Measurements from ENCODE around the gene MS4A18. TPM values are rescaled to one million over a fixed set of nuclear protein-coding genes. Genes with fewer than 3 reads are reported as not detected.

Gene MS4A18
- total RNA-seq, 1 donor from 2014 or later, result not detected

DNA sequence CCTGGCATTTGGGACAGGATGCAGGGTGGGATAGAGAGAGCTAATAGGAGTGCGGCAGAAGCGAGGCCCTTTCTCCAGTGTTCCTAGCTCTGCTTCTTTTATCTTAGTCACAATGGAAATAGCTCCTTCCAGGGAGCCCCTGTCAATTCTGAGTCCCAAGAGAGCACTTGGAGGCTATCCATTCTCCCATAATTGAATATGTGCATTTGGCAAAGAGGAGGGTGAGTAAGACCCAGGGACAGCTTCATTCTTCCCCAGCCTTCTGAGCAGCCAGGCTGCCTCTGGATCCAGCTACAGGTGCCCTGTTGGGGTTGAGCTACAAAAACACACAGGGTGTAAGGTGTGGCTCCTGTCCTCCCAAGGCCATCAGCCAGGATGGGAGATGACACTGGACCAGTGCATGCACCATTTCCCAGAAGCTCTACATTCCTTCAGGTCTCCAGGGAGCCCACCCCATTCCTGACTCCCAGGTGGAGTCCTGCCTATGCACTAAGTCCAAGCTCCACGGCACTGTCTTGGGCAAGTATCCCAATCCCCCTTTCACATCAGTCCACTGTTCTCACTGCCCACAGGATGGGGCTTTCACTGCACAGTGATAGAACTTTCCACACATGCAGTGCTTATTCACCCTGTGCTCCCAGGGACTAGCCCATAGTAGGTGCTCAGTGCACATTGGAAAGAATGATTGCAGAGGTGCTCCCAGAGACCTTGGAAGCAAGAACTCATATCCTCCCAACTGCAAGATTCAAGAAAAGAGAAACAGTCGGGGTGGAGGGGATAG, 66.8 kb downstream of the MS4A18 start:
- no peak overlapping the region for H3K4me3 Mint-ChIP-seq (ENCODE audit: unreplicated experiment)
- TF ChIP-seq CTCF (IDR thresholded peaks at IDR 0.05), result no peak
- peaks cover 27% of the 10 kb centered on the region for H3K4me1 Mint-ChIP-seq (ENCODE audit: low read depth)
- peaks cover 11% of the 10 kb centered on the region for H3K27me3 Mint-ChIP-seq (ENCODE audit: low read depth)
- peaks cover 4% of the 10 kb centered on the region for H3K9me3 Mint-ChIP-seq (ENCODE audit: low read depth)
- H3K27ac Mint-ChIP-seq (ENCODE audit: unreplicated experiment), result no peak overlapping the region
- DNase-seq (ENCODE audit: low spot score), result peak; percentile 40
- H3K36me3 Mint-ChIP-seq (ENCODE audit: low read depth), result peaks cover 1% of the 10 kb centered on the region

- Mint-ChIP-seq H3K27ac (ENCODE audit: unreplicated experiment) (no peak overlapping the region), H3K4me1 (ENCODE audit: low read depth) (peaks cover 16% of the 10 kb centered on the region), H3K27me3 (ENCODE audit: low read depth) (peaks cover 11% of the 10 kb centered on the region), H3K9me3 (ENCODE audit: low read depth) (peaks cover 4% of the 10 kb centered on the region), H3K36me3 (ENCODE audit: low read depth) (peaks cover 1% of the 10 kb centered on the region), H3K4me3 (ENCODE audit: unreplicated experiment) (no peak overlapping the region)
- peak; percentile 54 for DNase-seq (ENCODE audit: low spot score)
- TF ChIP-seq CTCF (IDR thresholded peaks at IDR 0.05), result no peak
Observed at GRCh38 chr11:60792521-60792920, 68.0 kb downstream of the MS4A18 start.

Other genes with a start within 250 kb of the MS4A18 start
- not detected in 3 replicates for gene MS4A12, start 231.9 kb upstream of the MS4A18 start, total RNA-seq
- gene MS4A13, start 209.3 kb upstream of the MS4A18 start, total RNA-seq, result not detected in 3 replicates
- gene MS4A8, start 25.1 kb upstream of the MS4A18 start, total RNA-seq, result not detected in 3 replicates
- gene MS4A15, start 32.1 kb downstream of the MS4A18 start, total RNA-seq, result not detected in 3 replicates
- gene MS4A10, start 60.6 kb downstream of the MS4A18 start, total RNA-seq, result not detected in 3 replicates
- gene CCDC86, start 117.4 kb downstream of the MS4A18 start, total RNA-seq, result 16.6 to 18.6 TPM (median 17.7 TPM) in 3 replicates
- gene PTGDR2, start 131.2 kb downstream of the MS4A18 start, total RNA-seq, result 0.12 TPM in 1 of 3 replicates, not detected in the others
- 0.40 to 0.49 TPM in 2 of 3 replicates, not detected in the other for gene ZP1, start 142.8 kb downstream of the MS4A18 start, total RNA-seq
- 48.4 to 51.3 TPM (median 48.6 TPM) in 3 replicates for gene PRPF19, start 181.9 kb downstream of the MS4A18 start, total RNA-seq
- 97.0 to 124 TPM (median 104 TPM) in 3 replicates for gene TMEM109, start 189.4 kb downstream of the MS4A18 start, total RNA-seq
- gene TMEM132A, start 199.7 kb downstream of the MS4A18 start, total RNA-seq, result 41.3 to 72.0 TPM (median 69.8 TPM) in 3 replicates
- 0.54 to 1.6 TPM (median 0.62 TPM) in 3 replicates for gene SLC15A3, start 227.5 kb downstream of the MS4A18 start, total RNA-seq
- gene CD6, start 247.0 kb downstream of the MS4A18 start, total RNA-seq, result 0.33 TPM in 1 of 3 replicates, not detected in the others